OCI-LY7 (cell line): ENCODE results near the gene LRRC2. TPM values are rescaled to one million over a fixed set of nuclear protein-coding genes. Genes with fewer than 3 reads are reported as not detected.
"Not testable (repeated sequence)": the region's sequence is repeated elsewhere in the genome, so short reads cannot be mapped to it uniquely, and the experiment has no call there.

Experiments
- BruUV-seq: library from RNA; stranded (reverse); fragments of 400-500 nt; replicated peaks from 2 replicates; lab custom pipeline; 2021; lab: Mats Ljungman, UMichigan
- CTCF ChIA-PET: fragments of 300-600 bp; sonication (Branson Sonifier 250); formaldehyde crosslinking; loops from one replicate; lab custom pipeline; 2022; ENCODE audit warnings: antibody characterized with exemption; ENCODE audit not compliant: unreplicated experiment; lab: Charles Lee
- POLR2A ChIA-PET: fragments of 300-600 bp; sonication (Branson Sonifier 250); formaldehyde crosslinking; loops from one replicate; lab custom pipeline; 2022; ENCODE audit warnings: antibody characterized with exemption; lab: Charles Lee
- DNase-seq: peaks from one replicate; pipeline ENCODE4 v3.0.0-alpha.2; 2015; ENCODE audit warnings: low spot score
- H2AFZ ChIP-seq: fragments of 200-600 bp; sonication (generic), shearing (Covaris generic); 2 replicates; pipeline ENCODE4 v1.6.1; 2014; ENCODE audit warnings: mild to moderate bottlenecking, antibody characterized with exemption, low read length, moderate library complexity
- H3K27ac ChIP-seq: fragments of 200-600 bp; sonication (generic); 2 replicates; pipeline ENCODE4 v1.5.1; 2014; ENCODE audit warnings: mixed run types, low read depth, mild to moderate bottlenecking, moderate library complexity, low read length, inconsistent platforms; ENCODE audit not compliant: poor library complexity, severe bottlenecking
- H3K36me3 ChIP-seq: fragments of 200-600 bp; sonication (generic); 2 replicates; pipeline ENCODE4 v1.6.1; 2014; ENCODE audit warnings: mild to moderate bottlenecking, antibody characterized with exemption, low read length, moderate library complexity, mixed read lengths; ENCODE audit not compliant: insufficient read depth
- H3K4me1 ChIP-seq: fragments of 200-600 bp; sonication (generic); 2 replicates; pipeline ENCODE4 v1.5.1; 2014; ENCODE audit warnings: mild to moderate bottlenecking, low read length; ENCODE audit not compliant: insufficient read depth, poor library complexity, severe bottlenecking
- H3K4me2 ChIP-seq: fragments of 200-600 bp; sonication (generic); 2 replicates; pipeline ENCODE4 v1.6.1; 2014; ENCODE audit warnings: mild to moderate bottlenecking, low read length
- H3K4me3 ChIP-seq: fragments of 200-600 bp; sonication (generic); 2 replicates; pipeline ENCODE4 v1.5.1; 2014; ENCODE audit warnings: mild to moderate bottlenecking, low read depth, low read length; ENCODE audit not compliant: poor library complexity, severe bottlenecking
- H3K79me2 ChIP-seq: fragments of 200-600 bp; sonication (generic); 2 replicates; pipeline ENCODE4 v1.6.1; 2016; ENCODE audit warnings: low read depth, mild to moderate bottlenecking, low read length, moderate library complexity, mixed read lengths; ENCODE audit not compliant: insufficient read depth
- H3K9me2 ChIP-seq: fragments of 200-600 bp; sonication (generic); 2 replicates; pipeline ENCODE4 v1.6.1; 2016; ENCODE audit warnings: mild to moderate bottlenecking, low read length, mixed read lengths; ENCODE audit not compliant: insufficient read depth
- H3K9me3 ChIP-seq: fragments of 200-600 bp; sonication (generic); 2 replicates; pipeline ENCODE4 v1.6.1; 2014; ENCODE audit warnings: mild to moderate bottlenecking, mixed run types, low read length, mixed read lengths
- H4K20me1 ChIP-seq: fragments of 200-600 bp; sonication (generic); 2 replicates; pipeline ENCODE4 v1.6.1; 2014; ENCODE audit warnings: mild to moderate bottlenecking, antibody characterized with exemption, low read length, moderate library complexity, mixed read lengths; ENCODE audit not compliant: insufficient read depth
- CTCF ChIP-seq: fragments of 200-600 bp; sonication (generic); conservative IDR thresholded peaks from 2 replicates; pipeline ENCODE4 v1.5.1; 2014; ENCODE audit warnings: mild to moderate bottlenecking, antibody characterized with exemption, low read length, moderate library complexity, mixed read lengths
- EZH2phosphoT487 ChIP-seq: fragments of 200-600 bp; sonication (generic); IDR thresholded peaks from 2 replicates; pipeline ENCODE4 v1.6.1; 2018; ENCODE audit warnings: low read depth, borderline replicate concordance, mild to moderate bottlenecking, mixed run types, antibody characterized with exemption, low read length, moderate library complexity, mixed read lengths
- intact Hi-C: fragments of 100-400 bp; cut with micrococcal nuclease; formaldehyde crosslinking; loops from one replicate; pipeline ENCODE4 v1.10.0; 2022; ENCODE audit not compliant: unreplicated experiment
- total RNA-seq, 2 experiments: library from RNA; depleted of rRNA in 1 of 2; stranded (reverse); fragments of >200 nt in 1 of 2; shearing (Covaris generic) in 1 of 2; gene quantifications; 2 replicates each; pipeline ENCODE4 v1.2.3, GENCODE V29; 2014 to 2022

The LRRC2 gene
- total RNA-seq, 2 experiments from 2014 or later, result 1.9 to 2.0 TPM

GRCh38 chr3:46580675-46581074 is 14.6 kb upstream of the LRRC2 start:
- BruUV-seq, result no TSS peak
- intact Hi-C loops, result no loop called here
- Histone ChIP-seq H4K20me1 (no peaks in the 10 kb centered on the region), H3K4me2 (no peak overlapping the region), H3K27ac (no peak overlapping the region), H3K79me2 (no peaks in the 10 kb centered on the region), H3K4me1 (no peaks in the 10 kb centered on the region), H3K9me2 (no peaks in the 10 kb centered on the region), H3K4me3 (no peak overlapping the region), H2AFZ (no peak overlapping the region), H3K9me3 (no peaks in the 10 kb centered on the region), H3K36me3 (no peaks in the 10 kb centered on the region)
- POLR2A ChIA-PET, result no interaction called here
- CTCF ChIA-PET, result no interaction called here
- no peak for TF ChIP-seq CTCF
- TF ChIP-seq EZH2phosphoT487, result no peak
- DNase-seq, result no peak

- Histone ChIP-seq H3K79me2 (no peaks in the 10 kb centered on the region), H3K9me3 (no peaks in the 10 kb centered on the region), H3K27ac (no peak overlapping the region), H3K4me1 (no peaks in the 10 kb centered on the region), H3K36me3 (no peaks in the 10 kb centered on the region), H3K9me2 (no peaks in the 10 kb centered on the region), H2AFZ (no peak overlapping the region), H3K4me2 (no peak overlapping the region), H3K4me3 (no peak overlapping the region), H4K20me1 (no peaks in the 10 kb centered on the region)
- TF ChIP-seq EZH2phosphoT487 (no peak), CTCF (no peak)
- POLR2A ChIA-PET, result no interaction called here
- CTCF ChIA-PET, result no interaction called here
- DNase-seq, result no peak
- intact Hi-C loops, result no loop called here
- BruUV-seq, result no TSS peak
Measured at GRCh38 chr3:46579756-46580286, 13.7 kb upstream of the LRRC2 start.

GRCh38 chr3:46578973-46579755 is 13.1 kb upstream of the LRRC2 start:
- no peak overlapping the region for H3K4me3 ChIP-seq
- POLR2A ChIA-PET, result no interaction called here
- H4K20me1 ChIP-seq, result no peaks in the 10 kb centered on the region
- no peak overlapping the region for H3K27ac ChIP-seq
- H3K79me2 ChIP-seq, result no peaks in the 10 kb centered on the region
- H3K4me2 ChIP-seq, result no peak overlapping the region
- DNase-seq, result no peak
- intact Hi-C loops, result no loop called here
- H3K9me2 ChIP-seq, result no peaks in the 10 kb centered on the region
- CTCF ChIA-PET, result no interaction called here
- no peaks in the 10 kb centered on the region for H3K9me3 ChIP-seq
- TF ChIP-seq CTCF (no peak), EZH2phosphoT487 (no peak)
- BruUV-seq, result no TSS peak
- H3K36me3 ChIP-seq, result no peaks in the 10 kb centered on the region
- no peak overlapping the region for H2AFZ ChIP-seq
- no peaks in the 10 kb centered on the region for H3K4me1 ChIP-seq

- H2AFZ ChIP-seq, CTCF ChIA-PET, H4K20me1 ChIP-seq, H3K4me1 ChIP-seq, intact Hi-C loops, BruUV-seq, H3K36me3 ChIP-seq, H3K4me3 ChIP-seq, H3K4me2 ChIP-seq, H3K79me2 ChIP-seq, H3K9me3 ChIP-seq, DNase-seq, POLR2A ChIA-PET, H3K9me2 ChIP-seq, H3K27ac ChIP-seq: not testable (repeated sequence)
Measured at GRCh38 chr3:46577580-46578249, 11.6 kb upstream of the LRRC2 start.
